ENCODE data around the gene FBXL17. TPM values are rescaled to one million over a fixed set of nuclear protein-coding genes. Genes with fewer than 3 reads are reported as not detected.

Gene FBXL17
- total and polyA plus RNA-seq, 2 of the 13 experiments (the other 11 are each of a cell fraction or from before 2014, with no cell fraction given) = 3.0 to 7.9 TPM

- peak; percentile 82; the same call in 1 of the 2 replicates for TF ChIP-seq ZFYVE20 (CRISPR knock-in tag; IDR thresholded peaks at IDR 0.05; ENCODE audit: borderline replicate concordance, low read depth)
- peak; percentile 95 for TF ChIP-seq NR2C2 (CRISPR knock-in tag; IDR thresholded peaks at IDR 0.05; ENCODE audit: borderline replicate concordance)
- peak; percentile 86 for TF ChIP-seq FOXK1 (CRISPR knock-in tag; IDR thresholded peaks at IDR 0.05; ENCODE audit: borderline replicate concordance, low read depth)
- peak; percentile 84; the same call in 1 of the 2 replicates for TF ChIP-seq ZNF562 (CRISPR knock-in tag; IDR thresholded peaks at IDR 0.05; ENCODE audit: borderline replicate concordance)
- TF ChIP-seq KLF16 (CRISPR knock-in tag; IDR thresholded peaks at IDR 0.05) = peak; percentile 63 to 76; a peak in 3 of 4 replicates
- peak; percentile 81 for TF ChIP-seq MEIS1 (CRISPR knock-in tag; IDR thresholded peaks at IDR 0.05; ENCODE audit: borderline replicate concordance)
- TF ChIP-seq, protein P1, sequence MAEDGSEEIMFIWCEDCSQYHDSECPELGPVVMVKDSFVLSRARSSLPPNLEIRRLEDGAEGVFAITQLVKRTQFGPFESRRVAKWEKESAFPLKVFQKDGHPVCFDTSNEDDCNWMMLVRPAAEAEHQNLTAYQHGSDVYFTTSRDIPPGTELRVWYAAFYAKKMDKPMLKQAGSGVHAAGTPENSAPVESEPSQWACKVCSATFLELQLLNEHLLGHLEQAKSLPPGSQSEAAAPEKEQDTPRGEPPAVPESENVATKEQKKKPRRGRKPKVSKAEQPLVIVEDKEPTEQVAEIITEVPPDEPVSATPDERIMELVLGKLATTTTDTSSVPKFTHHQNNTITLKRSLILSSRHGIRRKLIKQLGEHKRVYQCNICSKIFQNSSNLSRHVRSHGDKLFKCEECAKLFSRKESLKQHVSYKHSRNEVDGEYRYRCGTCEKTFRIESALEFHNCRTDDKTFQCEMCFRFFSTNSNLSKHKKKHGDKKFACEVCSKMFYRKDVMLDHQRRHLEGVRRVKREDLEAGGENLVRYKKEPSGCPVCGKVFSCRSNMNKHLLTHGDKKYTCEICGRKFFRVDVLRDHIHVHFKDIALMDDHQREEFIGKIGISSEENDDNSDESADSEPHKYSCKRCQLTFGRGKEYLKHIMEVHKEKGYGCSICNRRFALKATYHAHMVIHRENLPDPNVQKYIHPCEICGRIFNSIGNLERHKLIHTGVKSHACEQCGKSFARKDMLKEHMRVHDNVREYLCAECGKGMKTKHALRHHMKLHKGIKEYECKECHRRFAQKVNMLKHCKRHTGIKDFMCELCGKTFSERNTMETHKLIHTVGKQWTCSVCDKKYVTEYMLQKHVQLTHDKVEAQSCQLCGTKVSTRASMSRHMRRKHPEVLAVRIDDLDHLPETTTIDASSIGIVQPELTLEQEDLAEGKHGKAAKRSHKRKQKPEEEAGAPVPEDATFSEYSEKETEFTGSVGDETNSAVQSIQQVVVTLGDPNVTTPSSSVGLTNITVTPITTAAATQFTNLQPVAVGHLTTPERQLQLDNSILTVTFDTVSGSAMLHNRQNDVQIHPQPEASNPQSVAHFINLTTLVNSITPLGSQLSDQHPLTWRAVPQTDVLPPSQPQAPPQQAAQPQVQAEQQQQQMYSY (CRISPR knock-in tag; IDR thresholded peaks at IDR 0.05) = peak; percentile 76
- TF ChIP-seq, protein P2, sequence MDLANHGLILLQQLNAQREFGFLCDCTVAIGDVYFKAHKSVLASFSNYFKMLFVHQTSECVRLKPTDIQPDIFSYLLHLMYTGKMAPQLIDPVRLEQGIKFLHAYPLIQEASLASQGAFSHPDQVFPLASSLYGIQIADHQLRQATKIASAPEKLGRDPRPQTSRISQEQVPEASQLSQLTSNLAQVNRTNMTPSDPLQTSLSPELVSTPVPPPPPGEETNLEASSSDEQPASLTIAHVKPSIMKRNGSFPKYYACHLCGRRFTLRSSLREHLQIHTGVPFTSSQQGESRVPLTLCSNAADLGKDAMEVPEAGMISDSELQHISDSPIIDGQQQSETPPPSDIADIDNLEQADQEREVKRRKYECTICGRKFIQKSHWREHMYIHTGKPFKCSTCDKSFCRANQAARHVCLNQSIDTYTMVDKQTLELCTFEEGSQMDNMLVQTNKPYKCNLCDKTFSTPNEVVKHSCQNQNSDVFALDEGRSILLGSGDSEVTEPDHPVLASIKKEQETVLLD (CRISPR knock-in tag; IDR thresholded peaks at IDR 0.05; ENCODE audit: low read depth) = peak; percentile 74
- no peak; the same call in 1 of the 2 replicates for TF ChIP-seq ZNF20 (CRISPR knock-in tag; IDR thresholded peaks at IDR 0.05)
- peak; percentile 91 for TF ChIP-seq ZNF354B (CRISPR knock-in tag; IDR thresholded peaks at IDR 0.05)
- peak; percentile 85; the same call in 1 of the 2 replicates for TF ChIP-seq ZMAT3 (CRISPR knock-in tag; conservative IDR thresholded peaks at IDR 0.05)
- peak; percentile 72; the same call in 1 of the 2 replicates for TF ChIP-seq PRMT3 (CRISPR knock-in tag; IDR thresholded peaks at IDR 0.05; ENCODE audit: borderline replicate concordance, low read depth)
- TF ChIP-seq, protein P3, sequence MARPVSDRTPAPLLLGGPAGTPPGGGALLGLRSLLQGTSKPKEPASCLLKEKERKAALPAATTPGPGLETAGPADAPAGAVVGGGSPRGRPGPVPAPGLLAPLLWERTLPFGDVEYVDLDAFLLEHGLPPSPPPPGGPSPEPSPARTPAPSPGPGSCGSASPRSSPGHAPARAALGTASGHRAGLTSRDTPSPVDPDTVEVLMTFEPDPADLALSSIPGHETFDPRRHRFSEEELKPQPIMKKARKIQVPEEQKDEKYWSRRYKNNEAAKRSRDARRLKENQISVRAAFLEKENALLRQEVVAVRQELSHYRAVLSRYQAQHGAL (CRISPR knock-in tag; IDR thresholded peaks at IDR 0.05; ENCODE audit: not compliant biosample characterization) = peak; percentile 97
- peak; percentile 99 for TF ChIP-seq ZNF781 (CRISPR knock-in tag; IDR thresholded peaks at IDR 0.05; ENCODE audit: borderline replicate concordance, not compliant biosample characterization)
- no peak for TF ChIP-seq NFIC (IDR thresholded peaks at IDR 0.05; ENCODE audit: low read length)
- peak; percentile 37; the same call in 1 of the 2 replicates for TF ChIP-seq SNAI1 (CRISPR knock-in tag; IDR thresholded peaks at IDR 0.05; ENCODE audit: borderline replicate concordance)
- TF ChIP-seq TBX3 (IDR thresholded peaks at IDR 0.05; ENCODE audit: borderline replicate concordance) = peak; percentile 44; the same call in 1 of the 2 replicates
- peak; percentile 79 for TF ChIP-seq ZSCAN25 (CRISPR knock-in tag; IDR thresholded peaks at IDR 0.05)
These were observed at the start of gene FBXL17 (continued) for GRCh38 chr5:108381954-108382783.
